Coronary artery (tissue), 2 donors: ENCODE results near the gene CHST15.

Experiments
- DNase-seq: peaks from one replicate; pipeline ENCODE4 v3.0.0-alpha.2; 2017; ENCODE audit warnings: low spot score
- H3K27ac ChIP-seq, 2 donors: fragments of 200-600 bp; sonication (generic); one replicate each; pipeline ENCODE4 v1.5.1; 2016 to 2019
- H3K4me3 ChIP-seq: fragments of 200-600 bp; sonication (generic); 2 replicates; pipeline ENCODE4 v1.5.1; 2016; ENCODE audit warnings: mild to moderate bottlenecking, moderate library complexity
- CTCF ChIP-seq: fragments of 200-600 bp; sonication (generic); IDR thresholded peaks from one replicate; pipeline ENCODE4 v1.5.1; 2019; ENCODE audit warnings: antibody characterized with exemption

Gene CHST15

GRCh38 chr10:124044143-124044862 is 49.1 kb downstream of the CHST15 start:
- no peak for TF ChIP-seq CTCF
- DNase-seq, result no peak
- H3K4me3 ChIP-seq, result no peak overlapping the region
- no peak overlapping the region for H3K27ac ChIP-seq

GRCh38 chr10:124043310-124044142 is 49.9 kb downstream of the CHST15 start:
- TF ChIP-seq CTCF, result no peak
- Histone ChIP-seq H3K27ac (no peak overlapping the region), H3K4me3 (no peak overlapping the region)
- no peak for DNase-seq

- no peak overlapping the region for H3K4me3 ChIP-seq
- DNase-seq, result no peak
- TF ChIP-seq CTCF, result no peak
- H3K27ac ChIP-seq, result no peak overlapping the region
Observed at GRCh38 chr10:124042656-124043309, 50.6 kb downstream of the CHST15 start.

GRCh38 chr10:124041675-124042445 is 51.5 kb downstream of the CHST15 start:
- no peak for DNase-seq
- no peak overlapping the region for H3K27ac ChIP-seq
- no peak for TF ChIP-seq CTCF
- no peak overlapping the region for H3K4me3 ChIP-seq

- TF ChIP-seq CTCF, result no peak
- H3K4me3 ChIP-seq, result no peak overlapping the region
- DNase-seq, result no peak
- no peak overlapping the region for H3K27ac ChIP-seq
Observed at GRCh38 chr10:124040451-124041188, 52.8 kb downstream of the CHST15 start.

GRCh38 chr10:124039483-124040013 is 53.9 kb downstream of the CHST15 start:
- no peak overlapping the region for H3K4me3 ChIP-seq
- TF ChIP-seq CTCF, result no peak
- no peak for DNase-seq
- H3K27ac ChIP-seq, result no peak overlapping the region
